CD4-positive, CD25-positive, alpha-beta regulatory T cell (primary cell): ENCODE data around the gene DHCR7. TPM values are rescaled to one million over a fixed set of nuclear protein-coding genes. Genes with fewer than 3 reads are reported as not detected.

ENCODE experiments used
- ATAC-seq, 2 donors: fragments of 150-1000 bp; cut with Tn5 transposase; one replicate each; pipeline ENCODE4 v1.10.0; 2021; ENCODE audit warnings: low read depth in 2 of 2, moderate number of reproducible peaks in 2 of 2, moderate library complexity in 1 of 2
- DNase-seq, 3 donors: peaks; one replicate each; pipeline versions ENCODE4 v3.0.0 to v3.0.0-alpha.2; 2012 to 2022; ENCODE audit warnings: mixed read lengths in 1 of 3
- H3K27ac ChIP-seq: one replicate; pipeline ENCODE4 v1.7.0; 2013; ENCODE audit warnings: mild to moderate bottlenecking, low read length; ENCODE audit not compliant: insufficient read depth, poor library complexity, severe bottlenecking
- H3K27me3 ChIP-seq: one replicate; pipeline ENCODE4 v1.7.0; 2013; ENCODE audit warnings: low read length; ENCODE audit not compliant: control insufficient read depth, insufficient read depth
- H3K36me3 ChIP-seq: one replicate; pipeline ENCODE4 v1.7.0; 2013; ENCODE audit warnings: mild to moderate bottlenecking, low read length, moderate library complexity; ENCODE audit not compliant: control insufficient read depth, insufficient read depth
- H3K4me1 ChIP-seq: 2 replicates; pipeline ENCODE4 v1.7.0; 2013; ENCODE audit warnings: mild to moderate bottlenecking, low read length; ENCODE audit not compliant: insufficient read depth, control insufficient read depth, poor library complexity, severe bottlenecking
- H3K4me3 ChIP-seq: one replicate; pipeline ENCODE4 v1.7.0; 2013; ENCODE audit warnings: low read depth, mild to moderate bottlenecking, low read length, moderate library complexity
- H3K9me3 ChIP-seq, 2 experiments: 1 replicate in 1 of 2; 2 replicates in 1 of 2; pipeline ENCODE4 v1.7.0; 2013; ENCODE audit warnings: low read length in 2 of 2, mild to moderate bottlenecking in 1 of 2, moderate library complexity in 1 of 2; ENCODE audit not compliant: control insufficient read depth in 2 of 2
- H3K27ac Mint-ChIP-seq, 3 donors: one replicate each; pipeline ENCODE4 v1.8.0; 2020 to 2022; ENCODE audit warnings: mild to moderate bottlenecking in 3 of 3, mixed read lengths in 3 of 3, moderate library complexity in 2 of 3
- H3K27me3 Mint-ChIP-seq: one replicate; pipeline ENCODE4 v1.8.0; 2022; ENCODE audit warnings: mild to moderate bottlenecking, mixed read lengths
- H3K36me3 Mint-ChIP-seq: one replicate; pipeline ENCODE4 v1.8.0; 2020; ENCODE audit warnings: mixed read lengths
- H3K4me1 Mint-ChIP-seq, 4 donors: one replicate each; pipeline ENCODE4 v1.8.0; 2020 to 2022; ENCODE audit warnings: mixed read lengths in 4 of 4, mild to moderate bottlenecking in 1 of 4
- H3K4me3 Mint-ChIP-seq, 4 donors: one replicate each; pipeline ENCODE4 v1.8.0; 2020 to 2022; ENCODE audit warnings: mild to moderate bottlenecking in 4 of 4, mixed read lengths in 4 of 4, moderate library complexity in 3 of 4
- H3K9me3 Mint-ChIP-seq, 7 donors: one replicate each; pipeline ENCODE4 v1.8.0; 2020 to 2022; ENCODE audit warnings: mixed read lengths in 7 of 7, mild to moderate bottlenecking in 3 of 7, moderate library complexity in 2 of 7
- polyA plus RNA-seq, 4 donors: library from polyadenylated mRNA; unstranded; fragments of 300-500 nt; fragmentation: Illumina TruSeq; gene quantifications; one replicate each; pipeline ENCODE4 v1.2.3, GENCODE V29; 2021
- total RNA-seq: library from RNA; stranded (reverse); gene quantifications from one replicate; pipeline ENCODE4 v1.2.3, GENCODE V29; 2022

DHCR7 gene
- total and polyA plus RNA-seq, 5 donors from 2014 or later, result 11.2 to 21.1 (median 15.4) TPM

DNA sequence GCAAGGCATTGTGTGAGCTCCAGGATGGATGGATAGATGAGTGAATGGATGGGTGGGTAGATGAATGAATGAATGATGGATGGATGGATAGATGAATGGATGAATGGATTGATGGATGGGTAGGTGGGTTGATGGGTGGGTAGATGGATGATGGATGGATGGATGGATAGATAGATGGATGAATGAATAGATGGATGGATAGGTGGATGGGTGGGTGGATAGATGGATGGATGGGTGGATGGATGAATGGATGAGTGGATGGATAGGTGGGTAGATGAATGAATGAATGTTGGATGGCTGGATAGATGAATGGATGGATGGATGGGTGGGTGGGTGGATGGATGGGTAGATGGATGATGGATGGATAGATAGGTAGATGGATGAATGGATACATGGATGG, 33.5 kb downstream of the DHCR7 start:
- no peaks in the 10 kb centered on the region for H3K9me3 ChIP-seq
- H3K27me3 ChIP-seq, result no peaks in the 10 kb centered on the region
- ATAC-seq (no peak), DNase-seq (no peak)
- no peak overlapping the region for H3K4me3 ChIP-seq
- H3K36me3 Mint-ChIP-seq, result no peaks in the 10 kb centered on the region
- H3K4me1 ChIP-seq, result no peaks in the 10 kb centered on the region
- no peak overlapping the region for H3K4me3 Mint-ChIP-seq
- H3K4me1 Mint-ChIP-seq, result no peaks in the 10 kb centered on the region
- H3K36me3 ChIP-seq, result no peaks in the 10 kb centered on the region
- peaks cover 0 to 4% (median 0%) of the 10 kb centered on the region in 7 donors for H3K9me3 Mint-ChIP-seq
- no peak overlapping the region for H3K27ac ChIP-seq
- no peak overlapping the region for H3K27ac Mint-ChIP-seq
- H3K27me3 Mint-ChIP-seq, result peaks cover 4% of the 10 kb centered on the region

DNA sequence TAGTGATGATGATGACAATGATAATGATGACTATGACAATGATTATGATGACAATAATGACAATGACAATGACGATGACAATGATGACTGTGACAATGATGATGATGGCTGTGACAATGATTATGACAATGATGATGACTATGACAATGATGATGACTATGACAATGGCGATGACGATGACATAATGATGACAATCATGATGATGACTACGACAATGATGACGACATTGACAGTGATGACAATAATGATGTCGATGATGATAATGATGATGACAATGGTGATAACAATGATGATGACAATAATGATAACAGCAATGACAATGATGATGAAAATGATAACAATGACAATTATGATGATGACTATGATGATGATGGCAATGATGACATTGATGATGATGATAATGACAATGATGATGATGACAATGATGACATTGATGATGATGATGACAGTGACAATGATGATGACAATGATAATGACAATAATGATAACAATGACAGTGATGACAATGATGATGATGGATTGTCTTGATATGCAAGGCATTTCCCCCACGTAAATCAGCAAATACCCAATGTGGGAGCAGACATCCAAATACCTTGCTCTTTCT, 37.7 kb downstream of the DHCR7 start:
- Histone ChIP-seq H3K4me3 (no peak overlapping the region), H3K9me3 (no peaks in the 10 kb centered on the region), H3K27me3 (no peaks in the 10 kb centered on the region), H3K36me3 (no peaks in the 10 kb centered on the region), H3K4me1 (no peaks in the 10 kb centered on the region), H3K27ac (no peak overlapping the region)
- Mint-ChIP-seq H3K9me3 (peaks cover 0 to 5% (median 0%) of the 10 kb centered on the region in 7 donors), H3K4me3 (no peak overlapping the region), H3K4me1 (no peaks in the 10 kb centered on the region), H3K36me3 (no peaks in the 10 kb centered on the region), H3K27me3 (no peaks in the 10 kb centered on the region), H3K27ac (no peak overlapping the region)
- no peak for ATAC-seq
- no peak for DNase-seq

DNA sequence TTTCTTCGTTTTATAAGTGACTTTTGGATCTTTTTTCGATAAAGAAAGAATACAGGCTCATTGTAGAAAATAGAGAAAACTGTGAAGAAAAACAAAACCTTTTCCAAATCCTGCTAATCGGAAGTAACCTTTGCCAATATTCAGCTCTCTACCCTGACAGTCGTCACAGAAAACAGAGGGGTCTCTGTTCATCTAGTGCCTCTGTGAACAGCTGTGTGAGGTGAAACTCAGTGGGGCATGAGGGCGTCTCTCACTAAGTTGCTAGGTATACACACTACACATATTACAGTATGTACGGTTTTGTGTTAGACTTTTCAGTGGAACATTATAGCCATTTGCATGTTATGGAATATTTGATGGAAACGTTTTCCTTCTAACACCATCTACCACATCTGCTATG, 39.4 kb downstream of the DHCR7 start:
- no peak for DNase-seq

DNA sequence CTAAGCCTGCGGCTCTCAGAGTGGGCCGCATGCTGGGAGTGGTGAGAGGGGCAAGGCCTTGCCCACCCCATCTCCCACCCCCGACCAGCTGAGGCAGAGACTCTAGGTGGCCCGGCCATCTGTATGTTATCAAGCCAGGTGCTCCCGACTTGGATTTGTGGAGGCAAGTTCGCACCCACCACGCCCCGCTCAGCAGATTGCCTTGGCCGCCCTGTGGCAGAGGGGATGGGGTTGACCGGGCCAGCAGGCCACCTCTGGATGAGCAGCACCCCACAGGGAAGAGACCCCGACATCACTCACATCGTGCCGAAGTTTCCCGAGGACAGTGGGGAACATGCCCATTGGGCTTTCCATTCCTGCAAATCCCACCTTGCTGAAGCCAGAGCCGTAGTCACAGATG, 40.8 kb downstream of the DHCR7 start:
- Histone ChIP-seq H3K27me3 (no peaks in the 10 kb centered on the region), H3K36me3 (no peaks in the 10 kb centered on the region), H3K9me3 (no peaks in the 10 kb centered on the region), H3K27ac (no peak overlapping the region), H3K4me1 (no peaks in the 10 kb centered on the region), H3K4me3 (no peak overlapping the region)
- H3K27ac Mint-ChIP-seq, result no peak overlapping the region
- no peaks in the 10 kb centered on the region for H3K27me3 Mint-ChIP-seq
- H3K4me1 Mint-ChIP-seq, result no peaks in the 10 kb centered on the region
- H3K4me3 Mint-ChIP-seq, result no peak overlapping the region
- no peak for ATAC-seq
- H3K36me3 Mint-ChIP-seq, result no peaks in the 10 kb centered on the region
- DNase-seq, result no peak
- H3K9me3 Mint-ChIP-seq, result peaks cover 0 to 4% (median 3%) of the 10 kb centered on the region in 7 donors

More for the DNA sequence above, 39.4 kb downstream of the DHCR7 start:
- H3K27ac ChIP-seq, result no peak overlapping the region
- H3K4me1 ChIP-seq, result no peaks in the 10 kb centered on the region
- no peaks in the 10 kb centered on the region for H3K4me1 Mint-ChIP-seq
- no peaks in the 10 kb centered on the region for H3K27me3 Mint-ChIP-seq
- H3K27ac Mint-ChIP-seq, result no peak overlapping the region
- H3K9me3 ChIP-seq, result no peaks in the 10 kb centered on the region
- H3K9me3 Mint-ChIP-seq, result peaks cover 0 to 5% (median 3%) of the 10 kb centered on the region in 7 donors
- H3K4me3 Mint-ChIP-seq, result no peak overlapping the region
- no peaks in the 10 kb centered on the region for H3K36me3 ChIP-seq
- no peaks in the 10 kb centered on the region for H3K27me3 ChIP-seq
- no peaks in the 10 kb centered on the region for H3K36me3 Mint-ChIP-seq
- H3K4me3 ChIP-seq, result no peak overlapping the region
- no peak for ATAC-seq

DNA sequence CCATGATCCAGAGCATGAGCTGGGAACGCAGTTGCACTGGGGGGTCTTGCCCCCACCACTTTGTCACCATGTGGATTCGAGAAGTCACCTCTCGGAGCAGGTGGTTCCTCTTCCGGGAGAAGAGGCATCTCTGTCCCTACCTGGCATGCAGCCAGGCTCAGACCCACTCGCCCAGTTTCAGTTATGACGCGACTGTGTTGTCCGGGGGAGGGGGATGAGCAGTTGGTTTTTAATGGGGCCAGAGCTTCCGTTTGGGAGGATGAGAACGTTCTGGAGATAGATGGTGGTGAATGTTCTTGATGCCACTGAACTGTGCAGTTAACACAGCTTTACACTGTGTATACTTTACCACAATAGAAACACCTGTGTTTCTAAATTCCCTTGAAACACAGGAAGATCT, 41.5 kb downstream of the DHCR7 start:
- Histone ChIP-seq H3K36me3 (no peaks in the 10 kb centered on the region), H3K27me3 (no peaks in the 10 kb centered on the region), H3K27ac (no peak overlapping the region), H3K4me3 (no peak overlapping the region), H3K4me1 (no peaks in the 10 kb centered on the region), H3K9me3 (no peaks in the 10 kb centered on the region)
- H3K27me3 Mint-ChIP-seq, result no peaks in the 10 kb centered on the region
- H3K4me1 Mint-ChIP-seq, result no peaks in the 10 kb centered on the region
- DNase-seq, result no peak
- H3K4me3 Mint-ChIP-seq, result no peak overlapping the region
- H3K9me3 Mint-ChIP-seq, result peaks cover 0 to 5% (median 3%) of the 10 kb centered on the region in 7 donors
- H3K36me3 Mint-ChIP-seq, result no peaks in the 10 kb centered on the region
- H3K27ac Mint-ChIP-seq, result no peak overlapping the region
- ATAC-seq, result no peak

DNA sequence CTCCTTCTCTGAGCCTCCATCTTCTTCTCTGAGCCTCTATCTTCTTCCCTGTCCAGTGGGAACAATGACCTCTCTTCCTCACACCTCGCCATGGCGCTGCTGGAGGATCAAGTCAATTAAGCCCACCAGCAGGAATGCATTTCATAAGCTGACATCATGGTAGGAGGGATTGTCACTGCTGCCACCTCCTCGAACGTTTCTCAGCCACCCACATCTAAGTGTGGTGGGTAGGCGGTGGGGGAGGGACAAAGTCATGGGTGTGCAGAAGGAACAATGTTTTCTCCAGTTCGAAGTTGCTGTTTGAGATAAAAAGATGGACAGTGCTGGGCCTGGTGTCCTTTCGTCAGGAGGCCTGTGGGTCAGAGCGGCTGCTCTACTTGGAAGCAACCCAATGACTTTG, 44.0 kb downstream of the DHCR7 start:
- Histone ChIP-seq H3K27ac (no peak overlapping the region), H3K9me3 (no peaks in the 10 kb centered on the region), H3K27me3 (no peaks in the 10 kb centered on the region), H3K4me3 (no peak overlapping the region), H3K36me3 (no peaks in the 10 kb centered on the region), H3K4me1 (no peaks in the 10 kb centered on the region)
- no peak for DNase-seq
- H3K36me3 Mint-ChIP-seq, result no peaks in the 10 kb centered on the region
- no peak for ATAC-seq
- H3K4me3 Mint-ChIP-seq, result no peak overlapping the region
- no peak overlapping the region for H3K27ac Mint-ChIP-seq
- no peaks in the 10 kb centered on the region for H3K4me1 Mint-ChIP-seq
- peaks cover 0 to 4% (median 0%) of the 10 kb centered on the region in 7 donors for H3K9me3 Mint-ChIP-seq
- H3K27me3 Mint-ChIP-seq, result no peaks in the 10 kb centered on the region

DNA sequence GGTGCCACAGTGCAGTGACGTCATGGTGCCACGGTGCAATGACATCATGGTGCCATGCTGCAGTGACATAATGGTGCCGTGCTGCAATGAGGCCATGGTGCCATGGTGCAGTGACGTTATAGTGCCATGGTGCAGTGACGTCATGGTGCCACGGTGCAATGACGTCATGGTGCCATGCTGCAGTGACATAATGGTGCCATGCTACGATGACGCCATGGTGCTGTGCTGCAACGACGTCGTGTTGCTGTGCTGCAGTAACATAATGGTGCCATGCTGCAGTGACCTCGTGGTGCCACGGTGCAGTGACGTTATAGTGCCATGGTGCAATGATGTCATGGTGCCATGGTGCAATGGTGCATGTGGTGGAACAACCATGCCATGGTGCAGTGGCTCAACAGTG, 45.3 kb downstream of the DHCR7 start:
- no peaks in the 10 kb centered on the region for H3K36me3 ChIP-seq
- H3K4me3 Mint-ChIP-seq, result no peak overlapping the region
- H3K9me3 ChIP-seq, result no peaks in the 10 kb centered on the region
- H3K27ac Mint-ChIP-seq, result no peak overlapping the region
- no peaks in the 10 kb centered on the region for H3K27me3 ChIP-seq
- no peaks in the 10 kb centered on the region for H3K27me3 Mint-ChIP-seq
- peaks cover 0 to 4% (median 0%) of the 10 kb centered on the region in 7 donors for H3K9me3 Mint-ChIP-seq
- no peaks in the 10 kb centered on the region for H3K4me1 ChIP-seq
- no peak overlapping the region for H3K27ac ChIP-seq
- no peaks in the 10 kb centered on the region for H3K36me3 Mint-ChIP-seq
- no peaks in the 10 kb centered on the region for H3K4me1 Mint-ChIP-seq
- no peak for ATAC-seq
- no peak for DNase-seq
- H3K4me3 ChIP-seq, result no peak overlapping the region

DNA sequence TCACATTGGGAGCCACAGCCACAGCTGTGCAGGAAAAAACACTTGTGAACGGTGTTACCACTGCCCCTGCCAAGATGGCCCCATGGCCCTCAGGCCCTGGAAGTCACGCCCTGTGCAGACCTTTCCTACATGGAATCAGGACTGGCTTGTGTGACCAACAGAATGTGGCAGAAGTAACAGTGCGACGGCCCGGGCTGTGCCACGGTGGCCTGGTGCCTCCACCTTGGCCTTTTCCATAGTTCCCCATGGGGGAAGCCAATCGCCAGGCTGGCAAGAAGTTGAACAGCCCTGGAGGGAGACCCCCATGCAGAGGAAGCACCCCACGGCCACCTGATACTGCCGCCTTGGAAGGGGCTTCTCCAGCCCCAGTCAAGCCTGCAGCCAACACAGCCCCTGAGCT, 48.0 kb downstream of the DHCR7 start:
- Mint-ChIP-seq H3K9me3 (peaks cover 0 to 4% (median 0%) of the 10 kb centered on the region in 7 donors), H3K4me1 (no peaks in the 10 kb centered on the region), H3K27me3 (no peaks in the 10 kb centered on the region), H3K36me3 (no peaks in the 10 kb centered on the region), H3K4me3 (no peak overlapping the region), H3K27ac (no peak overlapping the region)
- no peak overlapping the region for H3K27ac ChIP-seq
- ATAC-seq (no peak), DNase-seq (no peak)
- no peak overlapping the region for H3K4me3 ChIP-seq
- H3K36me3 ChIP-seq, result no peaks in the 10 kb centered on the region
- no peaks in the 10 kb centered on the region for H3K9me3 ChIP-seq
- H3K27me3 ChIP-seq, result no peaks in the 10 kb centered on the region
- H3K4me1 ChIP-seq, result no peaks in the 10 kb centered on the region
